GM12878 (cell line): ENCODE results near the gene SLC16A10.

Experiments
- MXI1 ChIP-seq: fragments of 150-350 bp; IDR thresholded peaks from 2 replicates; pipeline ENCODE4 v1.6.1; 2011; ENCODE audit warnings: low read depth, mild to moderate bottlenecking, inconsistent platforms, low read length, improper control_type of control experiment
- POLR2AphosphoS5 ChIP-seq: IDR thresholded peaks from 2 replicates; pipeline ENCODE4 v1.6.1; 2011; ENCODE audit warnings: mild to moderate bottlenecking, low read length, inconsistent platforms
- RAD21 ChIP-seq: IDR thresholded peaks from 2 replicates; pipeline ENCODE4 v1.6.1; 2011; ENCODE audit warnings: mild to moderate bottlenecking, low read depth, low read length, moderate library complexity; ENCODE audit not compliant: insufficient read depth
- RFX5 ChIP-seq: IDR thresholded peaks from 2 replicates; pipeline ENCODE4 v1.6.1; 2011; ENCODE audit warnings: low read depth, low read length, improper control_type of control experiment
- SMC3 ChIP-seq: IDR thresholded peaks from 2 replicates; pipeline ENCODE4 v1.6.1; 2011; ENCODE audit warnings: low read length, improper control_type of control experiment, borderline replicate concordance
- TAF1 ChIP-seq: IDR thresholded peaks from 2 replicates; pipeline ENCODE4 v1.6.1; 2011; ENCODE audit warnings: mild to moderate bottlenecking, low read depth, low read length, borderline replicate concordance
- TF ChIP-seq, protein P1 (sequence below), 3 experiments: IDR thresholded peaks in 2 of 3; conservative IDR thresholded peaks in 1 of 3; 2 replicates each; pipeline ENCODE4 v1.5.1; 2011; ENCODE audit warnings: low read depth in 3 of 3, low read length in 3 of 3, mild to moderate bottlenecking in 3 of 3, control low read depth in 2 of 3, moderate library complexity in 2 of 3, inconsistent platforms in 1 of 3, mixed read lengths in 1 of 3; ENCODE audit not compliant: control insufficient read depth in 2 of 3, insufficient read depth in 1 of 3; ENCODE audit errors: extremely low read depth in 1 of 3
- TF ChIP-seq, protein P2 (sequence below): IDR thresholded peaks from 2 replicates; pipeline ENCODE4 v1.6.1; 2012; ENCODE audit warnings: low read depth, low read length, improper control_type of control experiment
- TF ChIP-seq, protein P3 (sequence below): fragments of 150-350 bp; IDR thresholded peaks from 2 replicates; pipeline ENCODE4 v1.6.1; 2016; ENCODE audit warnings: low read depth, low read length
- TF ChIP-seq, protein P4 (sequence below): IDR thresholded peaks from 2 replicates; pipeline ENCODE4 v1.6.1; 2012; ENCODE audit warnings: low read depth, low read length, improper control_type of control experiment

DNA sequence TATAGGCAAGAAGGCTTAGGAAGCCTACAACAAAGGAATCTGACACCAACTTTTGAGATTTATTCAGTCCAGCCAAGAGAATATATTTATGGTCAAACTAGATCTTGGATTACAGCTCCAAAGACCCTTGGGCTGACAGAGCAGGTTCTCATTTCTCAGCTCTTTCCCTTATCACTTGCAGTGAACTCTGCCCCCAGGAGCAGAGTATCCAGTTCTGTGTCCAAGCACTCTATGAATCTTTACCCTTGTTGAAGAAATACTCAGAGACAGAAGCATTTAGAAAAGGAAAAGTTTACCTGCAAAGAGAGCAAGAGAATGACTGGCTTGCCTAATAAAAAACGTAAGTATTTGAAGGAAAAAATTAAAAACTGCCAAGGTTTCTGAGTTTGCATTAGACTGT lies 190.5 kb downstream of the SLC16A10 start:
- TF ChIP-seq, protein P1, sequence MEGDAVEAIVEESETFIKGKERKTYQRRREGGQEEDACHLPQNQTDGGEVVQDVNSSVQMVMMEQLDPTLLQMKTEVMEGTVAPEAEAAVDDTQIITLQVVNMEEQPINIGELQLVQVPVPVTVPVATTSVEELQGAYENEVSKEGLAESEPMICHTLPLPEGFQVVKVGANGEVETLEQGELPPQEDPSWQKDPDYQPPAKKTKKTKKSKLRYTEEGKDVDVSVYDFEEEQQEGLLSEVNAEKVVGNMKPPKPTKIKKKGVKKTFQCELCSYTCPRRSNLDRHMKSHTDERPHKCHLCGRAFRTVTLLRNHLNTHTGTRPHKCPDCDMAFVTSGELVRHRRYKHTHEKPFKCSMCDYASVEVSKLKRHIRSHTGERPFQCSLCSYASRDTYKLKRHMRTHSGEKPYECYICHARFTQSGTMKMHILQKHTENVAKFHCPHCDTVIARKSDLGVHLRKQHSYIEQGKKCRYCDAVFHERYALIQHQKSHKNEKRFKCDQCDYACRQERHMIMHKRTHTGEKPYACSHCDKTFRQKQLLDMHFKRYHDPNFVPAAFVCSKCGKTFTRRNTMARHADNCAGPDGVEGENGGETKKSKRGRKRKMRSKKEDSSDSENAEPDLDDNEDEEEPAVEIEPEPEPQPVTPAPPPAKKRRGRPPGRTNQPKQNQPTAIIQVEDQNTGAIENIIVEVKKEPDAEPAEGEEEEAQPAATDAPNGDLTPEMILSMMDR (IDR thresholded peaks at IDR 0.05 in 2 of 3, conservative IDR thresholded peaks at IDR 0.05 in 1 of 3; ENCODE audit: control insufficient read depth in 2 of 3, extremely low read depth in 1 of 3, insufficient read depth in 1 of 3, low read depth in 3 of 3, low read length in 3 of 3), result no peak
- no peak for TF ChIP-seq RFX5
- TF ChIP-seq TAF1, result no peak
- no peak for TF ChIP-seq MXI1
- no peak for TF ChIP-seq SMC3
- no peak for TF ChIP-seq RAD21
- TF ChIP-seq, protein P2, sequence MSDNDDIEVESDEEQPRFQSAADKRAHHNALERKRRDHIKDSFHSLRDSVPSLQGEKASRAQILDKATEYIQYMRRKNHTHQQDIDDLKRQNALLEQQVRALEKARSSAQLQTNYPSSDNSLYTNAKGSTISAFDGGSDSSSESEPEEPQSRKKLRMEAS, result no peak
- TF ChIP-seq POLR2AphosphoS5, result no peak
- TF ChIP-seq, protein P3, sequence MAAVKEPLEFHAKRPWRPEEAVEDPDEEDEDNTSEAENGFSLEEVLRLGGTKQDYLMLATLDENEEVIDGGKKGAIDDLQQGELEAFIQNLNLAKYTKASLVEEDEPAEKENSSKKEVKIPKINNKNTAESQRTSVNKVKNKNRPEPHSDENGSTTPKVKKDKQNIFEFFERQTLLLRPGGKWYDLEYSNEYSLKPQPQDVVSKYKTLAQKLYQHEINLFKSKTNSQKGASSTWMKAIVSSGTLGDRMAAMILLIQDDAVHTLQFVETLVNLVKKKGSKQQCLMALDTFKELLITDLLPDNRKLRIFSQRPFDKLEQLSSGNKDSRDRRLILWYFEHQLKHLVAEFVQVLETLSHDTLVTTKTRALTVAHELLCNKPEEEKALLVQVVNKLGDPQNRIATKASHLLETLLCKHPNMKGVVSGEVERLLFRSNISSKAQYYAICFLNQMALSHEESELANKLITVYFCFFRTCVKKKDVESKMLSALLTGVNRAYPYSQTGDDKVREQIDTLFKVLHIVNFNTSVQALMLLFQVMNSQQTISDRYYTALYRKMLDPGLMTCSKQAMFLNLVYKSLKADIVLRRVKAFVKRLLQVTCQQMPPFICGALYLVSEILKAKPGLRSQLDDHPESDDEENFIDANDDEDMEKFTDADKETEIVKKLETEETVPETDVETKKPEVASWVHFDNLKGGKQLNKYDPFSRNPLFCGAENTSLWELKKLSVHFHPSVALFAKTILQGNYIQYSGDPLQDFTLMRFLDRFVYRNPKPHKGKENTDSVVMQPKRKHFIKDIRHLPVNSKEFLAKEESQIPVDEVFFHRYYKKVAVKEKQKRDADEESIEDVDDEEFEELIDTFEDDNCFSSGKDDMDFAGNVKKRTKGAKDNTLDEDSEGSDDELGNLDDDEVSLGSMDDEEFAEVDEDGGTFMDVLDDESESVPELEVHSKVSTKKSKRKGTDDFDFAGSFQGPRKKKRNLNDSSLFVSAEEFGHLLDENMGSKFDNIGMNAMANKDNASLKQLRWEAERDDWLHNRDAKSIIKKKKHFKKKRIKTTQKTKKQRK, result no peak
- TF ChIP-seq, protein P4, sequence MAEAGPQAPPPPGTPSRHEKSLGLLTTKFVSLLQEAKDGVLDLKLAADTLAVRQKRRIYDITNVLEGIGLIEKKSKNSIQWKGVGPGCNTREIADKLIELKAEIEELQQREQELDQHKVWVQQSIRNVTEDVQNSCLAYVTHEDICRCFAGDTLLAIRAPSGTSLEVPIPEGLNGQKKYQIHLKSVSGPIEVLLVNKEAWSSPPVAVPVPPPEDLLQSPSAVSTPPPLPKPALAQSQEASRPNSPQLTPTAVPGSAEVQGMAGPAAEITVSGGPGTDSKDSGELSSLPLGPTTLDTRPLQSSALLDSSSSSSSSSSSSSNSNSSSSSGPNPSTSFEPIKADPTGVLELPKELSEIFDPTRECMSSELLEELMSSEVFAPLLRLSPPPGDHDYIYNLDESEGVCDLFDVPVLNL, result no peak
